ENCODE measurements around the gene TAS1R3.

TAS1R3 gene

DNA sequence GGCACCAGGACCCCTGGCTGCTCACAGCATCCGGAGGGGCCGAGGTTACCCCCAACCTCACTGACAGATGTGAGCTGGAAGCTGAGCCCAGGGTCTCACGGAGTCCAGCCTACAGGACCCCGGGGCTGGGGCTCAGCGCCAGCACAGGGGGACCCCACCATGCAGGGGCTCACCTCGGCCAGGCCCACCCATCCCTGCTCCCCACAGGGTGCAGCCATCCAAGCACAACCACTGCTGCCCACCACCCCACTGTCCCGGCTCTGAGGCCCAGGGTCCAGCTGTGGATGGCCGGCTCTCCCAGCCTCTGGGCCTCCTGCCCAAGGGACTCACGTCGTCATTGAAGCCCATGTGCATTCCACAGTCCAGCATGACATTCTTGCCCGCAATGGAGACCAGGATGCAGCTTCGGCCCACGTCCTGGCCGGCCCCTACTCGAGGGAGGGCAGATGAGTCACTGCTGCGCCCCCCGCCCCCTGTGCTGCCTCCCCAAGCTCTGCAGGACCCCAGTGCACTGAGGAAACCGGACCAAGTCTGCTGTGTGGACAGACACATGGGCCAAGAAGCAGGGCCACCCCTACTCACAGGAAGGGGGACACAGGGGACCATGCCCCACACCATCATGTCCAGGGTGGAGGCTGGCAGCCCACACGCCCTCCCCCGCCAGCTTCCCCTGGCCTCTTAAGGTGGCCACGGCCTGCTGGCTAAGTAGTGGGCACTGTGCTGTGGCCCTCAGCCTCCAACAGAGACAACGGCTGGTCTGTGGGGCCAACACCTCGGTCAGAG is 10.2 kb upstream of the TAS1R3 start:
- no peaks in the 10 kb centered on the region for H3K36me3 ChIP-seq (ENCODE audit: low read length)
- peaks cover 55% of the 10 kb centered on the region for H3K79me2 ChIP-seq (ENCODE audit: insufficient read depth, low read length)
- no peak overlapping the region for H3K27ac ChIP-seq (ENCODE audit: low read depth, low read length)
- H3K27me3 ChIP-seq (ENCODE audit: low read length): no peaks in the 10 kb centered on the region
- no peak overlapping the region for H2AFZ ChIP-seq (ENCODE audit: low read depth, low read length, severe bottlenecking)
- H3K4me2 ChIP-seq (ENCODE audit: low read depth, low read length, poor library complexity, severe bottlenecking): no peak overlapping the region
- no peaks in the 10 kb centered on the region for H3K9me2 ChIP-seq (replicated peaks; ENCODE audit: insufficient read depth, low read length)
- H4K20me1 ChIP-seq (ENCODE audit: low read depth, low read length): no peaks in the 10 kb centered on the region; the same call in 1 of the 2 replicates
- no peak for TF ChIP-seq EZH2phosphoT487 (conservative IDR thresholded peaks at IDR 0.05; ENCODE audit: low read length)
- TF ChIP-seq, protein P1, sequence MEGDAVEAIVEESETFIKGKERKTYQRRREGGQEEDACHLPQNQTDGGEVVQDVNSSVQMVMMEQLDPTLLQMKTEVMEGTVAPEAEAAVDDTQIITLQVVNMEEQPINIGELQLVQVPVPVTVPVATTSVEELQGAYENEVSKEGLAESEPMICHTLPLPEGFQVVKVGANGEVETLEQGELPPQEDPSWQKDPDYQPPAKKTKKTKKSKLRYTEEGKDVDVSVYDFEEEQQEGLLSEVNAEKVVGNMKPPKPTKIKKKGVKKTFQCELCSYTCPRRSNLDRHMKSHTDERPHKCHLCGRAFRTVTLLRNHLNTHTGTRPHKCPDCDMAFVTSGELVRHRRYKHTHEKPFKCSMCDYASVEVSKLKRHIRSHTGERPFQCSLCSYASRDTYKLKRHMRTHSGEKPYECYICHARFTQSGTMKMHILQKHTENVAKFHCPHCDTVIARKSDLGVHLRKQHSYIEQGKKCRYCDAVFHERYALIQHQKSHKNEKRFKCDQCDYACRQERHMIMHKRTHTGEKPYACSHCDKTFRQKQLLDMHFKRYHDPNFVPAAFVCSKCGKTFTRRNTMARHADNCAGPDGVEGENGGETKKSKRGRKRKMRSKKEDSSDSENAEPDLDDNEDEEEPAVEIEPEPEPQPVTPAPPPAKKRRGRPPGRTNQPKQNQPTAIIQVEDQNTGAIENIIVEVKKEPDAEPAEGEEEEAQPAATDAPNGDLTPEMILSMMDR (IDR thresholded peaks at IDR 0.05; ENCODE audit: insufficient read depth, low read length, poor library complexity, severe bottlenecking): no peak
- no peak overlapping the region for H3K9ac ChIP-seq (ENCODE audit: low read length)
- H3K4me3 ChIP-seq (ENCODE audit: insufficient read depth, low read length, poor library complexity, severe bottlenecking): no peak overlapping the region
- peaks cover 21% of the 10 kb centered on the region for H3F3A ChIP-seq (ENCODE audit: insufficient read depth)
- no peaks in the 10 kb centered on the region for H3K9me3 ChIP-seq (ENCODE audit: insufficient read depth, low read length)

DNA sequence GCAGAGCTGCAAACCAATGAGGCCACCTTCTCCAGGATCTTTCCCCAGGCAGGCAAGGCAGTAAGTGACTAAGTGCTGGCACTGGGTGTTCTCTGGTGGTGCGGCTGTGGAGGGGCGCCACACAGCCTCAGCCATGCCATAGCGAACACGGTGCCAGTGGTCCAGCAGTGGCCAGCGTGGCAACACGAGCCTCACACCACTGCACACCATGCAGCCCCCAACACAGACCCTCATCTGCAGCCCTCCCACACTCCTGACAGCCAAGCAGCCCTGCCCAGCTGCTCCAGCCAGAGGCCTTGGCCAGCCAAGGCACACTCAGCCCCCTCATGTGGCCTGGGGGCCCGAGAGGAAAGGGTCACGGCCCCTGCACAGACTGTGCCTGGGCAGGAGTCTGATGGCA is 9.6 kb upstream of the TAS1R3 start:
- Histone ChIP-seq H3K27me3 (ENCODE audit: low read length) (no peaks in the 10 kb centered on the region), H3K4me2 (ENCODE audit: low read depth, low read length, poor library complexity, severe bottlenecking) (no peak overlapping the region), H3K9ac (ENCODE audit: low read length) (no peak overlapping the region), H3K9me3 (ENCODE audit: insufficient read depth, low read length) (no peaks in the 10 kb centered on the region), H3K36me3 (ENCODE audit: low read length) (no peaks in the 10 kb centered on the region), H3K9me2 (replicated peaks; ENCODE audit: insufficient read depth, low read length) (no peaks in the 10 kb centered on the region), H3F3A (ENCODE audit: insufficient read depth) (peaks cover 15% of the 10 kb centered on the region), H3K4me3 (ENCODE audit: insufficient read depth, low read length, poor library complexity, severe bottlenecking) (no peak overlapping the region), H3K27ac (ENCODE audit: low read depth, low read length) (no peak overlapping the region), H2AFZ (ENCODE audit: low read depth, low read length, severe bottlenecking) (no peak overlapping the region), H3K79me2 (ENCODE audit: insufficient read depth, low read length) (peaks cover 55% of the 10 kb centered on the region), H4K20me1 (ENCODE audit: low read depth, low read length) (no peaks in the 10 kb centered on the region; the same call in 1 of the 2 replicates)
- TF ChIP-seq, protein P1 (IDR thresholded peaks at IDR 0.05; ENCODE audit: insufficient read depth, low read length, poor library complexity, severe bottlenecking): no peak
- no peak for TF ChIP-seq EZH2phosphoT487 (conservative IDR thresholded peaks at IDR 0.05; ENCODE audit: low read length)

DNA sequence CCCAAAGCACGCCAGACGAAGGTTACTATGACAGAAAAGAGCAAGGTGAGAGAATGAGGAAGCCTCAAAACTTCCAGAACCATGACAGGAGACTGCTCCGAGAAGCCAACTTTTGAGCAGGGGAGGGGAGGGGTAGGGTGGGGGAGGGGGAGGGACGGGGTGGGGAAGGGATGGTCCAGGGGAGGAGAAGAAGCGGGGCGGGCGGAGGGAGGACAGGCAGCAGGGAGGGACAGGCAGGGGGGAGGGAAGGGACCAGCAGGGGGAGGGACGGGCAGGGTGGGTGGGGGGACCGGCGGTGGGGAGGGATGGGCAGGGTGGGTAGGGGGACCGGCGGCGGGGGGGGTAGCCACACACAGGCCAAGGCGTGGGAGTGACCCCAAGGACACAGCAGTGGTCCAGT is 8.7 kb upstream of the TAS1R3 start:
- H3K27me3 ChIP-seq (ENCODE audit: low read length): no peaks in the 10 kb centered on the region
- no peak overlapping the region for H3K4me2 ChIP-seq (ENCODE audit: low read depth, low read length, poor library complexity, severe bottlenecking)
- H4K20me1 ChIP-seq (ENCODE audit: low read depth, low read length): no peaks in the 10 kb centered on the region; the same call in 1 of the 2 replicates
- H3K9me3 ChIP-seq (ENCODE audit: insufficient read depth, low read length): no peaks in the 10 kb centered on the region
- no peak overlapping the region for H3K4me3 ChIP-seq (ENCODE audit: insufficient read depth, low read length, poor library complexity, severe bottlenecking)
- TF ChIP-seq EZH2phosphoT487 (conservative IDR thresholded peaks at IDR 0.05; ENCODE audit: low read length): no peak
- TF ChIP-seq, protein P1 (IDR thresholded peaks at IDR 0.05; ENCODE audit: insufficient read depth, low read length, poor library complexity, severe bottlenecking): no peak
- H3K79me2 ChIP-seq (ENCODE audit: insufficient read depth, low read length): peaks cover 54% of the 10 kb centered on the region
- no peaks in the 10 kb centered on the region for H3K36me3 ChIP-seq (ENCODE audit: low read length)
- no peak overlapping the region for H3K9ac ChIP-seq (ENCODE audit: low read length)
- H3K27ac ChIP-seq (ENCODE audit: low read depth, low read length): no peak overlapping the region
- no peak overlapping the region for H2AFZ ChIP-seq (ENCODE audit: low read depth, low read length, severe bottlenecking)
- peaks cover 11% of the 10 kb centered on the region for H3F3A ChIP-seq (ENCODE audit: insufficient read depth)
- no peaks in the 10 kb centered on the region for H3K9me2 ChIP-seq (replicated peaks; ENCODE audit: insufficient read depth, low read length)

Data from SU-DHL-6 (cell line).